Left ventricle myocardium inferior (tissue), 1 donor: Measurements from ENCODE around the gene COTL1. TPM values are rescaled to one million over a fixed set of nuclear protein-coding genes. Genes with fewer than 3 reads are reported as not detected.

ENCODE experiments used
- DNase-seq: peaks from one replicate; pipeline ENCODE4 v3.0.0-alpha.2; 2020
- H3K27ac ChIP-seq: fragments of 200-600 bp; replicated peaks from 2 replicates; pipeline ENCODE4 v1.8.0; 2021
- H3K27me3 ChIP-seq: fragments of 200-600 bp; 2 replicates; pipeline ENCODE4 v1.8.0; 2021; ENCODE audit warnings: low read depth
- H3K36me3 ChIP-seq: fragments of 200-600 bp; 2 replicates; pipeline ENCODE4 v1.8.0; 2021
- H3K4me1 ChIP-seq: fragments of 200-600 bp; 2 replicates; pipeline ENCODE4 v1.8.0; 2021
- H3K4me3 ChIP-seq: fragments of 200-600 bp; 2 replicates; pipeline ENCODE4 v1.8.0; 2021; ENCODE audit warnings: mild to moderate bottlenecking, moderate library complexity
- H3K9me3 ChIP-seq: fragments of 200-600 bp; replicated peaks from 2 replicates; pipeline ENCODE4 v1.8.0; 2021
- intact Hi-C: fragments of 100-400 bp; cut with micrococcal nuclease; formaldehyde crosslinking; loops from one replicate; pipeline ENCODE4 v1.11.0; 2022
- total RNA-seq: library from RNA; stranded (reverse); fragmentation: NEBNext Ultra II Directional; extraction: Animal tissue kit (Norgen Biotek cat#: 25700); gene quantifications from one replicate; pipeline ENCODE4 v1.2.1, GENCODE V29; 2021
- TF ChIP-seq, protein P1 (sequence below): fragments of 200-600 bp; IDR thresholded peaks from 2 replicates; pipeline ENCODE4 v1.8.0; 2021; ENCODE audit warnings: antibody characterized with exemption, mild to moderate bottlenecking, borderline replicate concordance
- donor health status: DM: no; HTN: yes; CAD: no; lungs with severe emphysema.

The COTL1 gene
- total RNA-seq, 1 donor from 2014 or later: 13.3 TPM

DNA sequence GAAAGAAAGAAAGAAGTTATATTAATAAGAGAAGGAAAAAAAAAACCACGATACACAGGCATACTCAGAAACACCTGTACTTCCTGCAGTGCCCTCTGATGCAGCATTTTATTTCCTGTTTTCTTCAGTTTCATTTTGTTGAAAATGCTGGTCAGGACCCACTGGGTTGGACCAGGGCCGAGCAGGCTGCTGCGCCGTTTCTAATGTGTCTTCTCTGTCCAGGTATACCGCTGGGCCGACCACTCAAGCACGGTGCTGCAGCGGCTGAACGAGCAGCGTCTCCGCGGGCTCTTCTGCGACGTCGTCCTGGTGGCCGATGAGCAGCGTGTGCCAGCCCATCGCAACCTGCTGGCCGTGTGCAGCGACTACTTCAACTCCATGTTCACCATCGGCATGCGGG is 38.8 kb upstream of the COTL1 start:
- TF ChIP-seq, protein P1, sequence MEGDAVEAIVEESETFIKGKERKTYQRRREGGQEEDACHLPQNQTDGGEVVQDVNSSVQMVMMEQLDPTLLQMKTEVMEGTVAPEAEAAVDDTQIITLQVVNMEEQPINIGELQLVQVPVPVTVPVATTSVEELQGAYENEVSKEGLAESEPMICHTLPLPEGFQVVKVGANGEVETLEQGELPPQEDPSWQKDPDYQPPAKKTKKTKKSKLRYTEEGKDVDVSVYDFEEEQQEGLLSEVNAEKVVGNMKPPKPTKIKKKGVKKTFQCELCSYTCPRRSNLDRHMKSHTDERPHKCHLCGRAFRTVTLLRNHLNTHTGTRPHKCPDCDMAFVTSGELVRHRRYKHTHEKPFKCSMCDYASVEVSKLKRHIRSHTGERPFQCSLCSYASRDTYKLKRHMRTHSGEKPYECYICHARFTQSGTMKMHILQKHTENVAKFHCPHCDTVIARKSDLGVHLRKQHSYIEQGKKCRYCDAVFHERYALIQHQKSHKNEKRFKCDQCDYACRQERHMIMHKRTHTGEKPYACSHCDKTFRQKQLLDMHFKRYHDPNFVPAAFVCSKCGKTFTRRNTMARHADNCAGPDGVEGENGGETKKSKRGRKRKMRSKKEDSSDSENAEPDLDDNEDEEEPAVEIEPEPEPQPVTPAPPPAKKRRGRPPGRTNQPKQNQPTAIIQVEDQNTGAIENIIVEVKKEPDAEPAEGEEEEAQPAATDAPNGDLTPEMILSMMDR: no peak
- Histone ChIP-seq H3K4me1 (peaks cover 19% of the 10 kb centered on the region), H3K27ac (no peak overlapping the region), H3K36me3 (peaks cover 97% of the 10 kb centered on the region), H3K9me3 (no peaks in the 10 kb centered on the region), H3K27me3 (no peaks in the 10 kb centered on the region), H3K4me3 (no peak overlapping the region)
- intact Hi-C loops: no loop called here
- no peak for DNase-seq

DNA sequence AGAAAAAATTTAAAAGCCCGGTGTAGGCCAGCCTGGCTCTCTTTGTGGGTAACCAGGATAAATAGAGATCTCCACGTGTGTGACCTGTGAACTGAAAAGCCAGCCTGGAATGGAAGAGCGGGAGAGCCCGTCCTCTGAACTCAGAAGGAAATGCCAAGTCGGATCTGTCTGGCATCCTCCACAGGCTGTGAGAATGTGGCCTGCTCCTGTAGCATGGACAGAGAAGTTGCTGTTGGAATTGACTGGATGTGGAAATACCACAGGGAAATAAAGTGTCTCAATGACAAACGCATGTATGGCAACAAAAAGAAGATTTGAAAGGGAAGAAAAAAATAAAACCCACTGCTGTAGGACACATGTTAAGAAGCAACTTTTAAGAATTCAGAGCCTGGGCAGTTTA is 37.1 kb upstream of the COTL1 start:
- H3K36me3 ChIP-seq: peaks cover 90% of the 10 kb centered on the region
- DNase-seq: no peak
- no peak overlapping the region for H3K27ac ChIP-seq
- H3K4me3 ChIP-seq: no peak overlapping the region
- no peaks in the 10 kb centered on the region for H3K27me3 ChIP-seq
- TF ChIP-seq, protein P1: no peak
- intact Hi-C loops: no loop called here
- no peaks in the 10 kb centered on the region for H3K9me3 ChIP-seq
- H3K4me1 ChIP-seq: peaks cover 35% of the 10 kb centered on the region

DNA sequence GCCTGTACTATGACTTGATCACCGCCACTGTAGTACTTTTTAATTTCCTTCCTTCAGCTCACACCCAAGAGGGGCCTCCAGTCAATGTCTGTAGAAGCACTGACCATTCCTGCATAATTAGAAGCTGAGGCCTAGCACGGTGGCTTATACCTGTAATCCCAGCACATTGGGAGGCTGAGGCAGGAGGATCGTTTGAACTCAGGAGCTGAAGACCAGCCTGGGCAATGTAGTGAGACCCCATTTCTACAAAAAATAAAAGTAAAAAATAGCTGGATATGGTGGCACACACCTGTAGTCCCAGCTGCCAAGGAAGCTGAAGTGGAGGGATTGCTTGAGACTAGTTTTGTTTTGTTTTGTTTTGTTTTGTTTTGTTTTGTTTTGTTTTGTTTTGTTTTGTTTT is 36.4 kb upstream of the COTL1 start:
- intact Hi-C loops: no loop called here
- TF ChIP-seq, protein P1: no peak
- Histone ChIP-seq H3K9me3 (no peaks in the 10 kb centered on the region), H3K4me3 (no peak overlapping the region), H3K27ac (no peak overlapping the region), H3K27me3 (no peaks in the 10 kb centered on the region), H3K36me3 (peaks cover 82% of the 10 kb centered on the region), H3K4me1 (peaks cover 43% of the 10 kb centered on the region)
- DNase-seq: no peak

DNA sequence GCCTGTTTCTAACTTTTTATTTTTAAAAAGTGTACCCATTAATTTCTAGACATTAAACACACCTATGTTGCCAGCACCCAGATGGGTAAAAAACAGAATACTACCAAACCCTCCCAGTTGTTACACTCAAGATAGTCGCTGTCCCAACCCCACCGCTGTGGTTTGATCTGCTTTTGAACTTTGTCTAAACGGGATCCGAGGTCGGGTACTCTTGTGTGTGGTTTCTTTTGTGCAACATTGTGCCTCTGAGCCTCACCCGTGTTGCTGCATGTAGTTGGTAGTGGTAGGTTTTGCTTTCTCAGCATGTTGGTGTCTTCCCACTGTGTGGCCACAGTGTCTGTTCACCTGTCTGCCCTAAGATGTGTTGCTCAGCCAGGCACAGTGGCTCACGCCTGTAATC is 34.7 kb upstream of the COTL1 start:
- H3K36me3 ChIP-seq: peaks cover 65% of the 10 kb centered on the region

DNA sequence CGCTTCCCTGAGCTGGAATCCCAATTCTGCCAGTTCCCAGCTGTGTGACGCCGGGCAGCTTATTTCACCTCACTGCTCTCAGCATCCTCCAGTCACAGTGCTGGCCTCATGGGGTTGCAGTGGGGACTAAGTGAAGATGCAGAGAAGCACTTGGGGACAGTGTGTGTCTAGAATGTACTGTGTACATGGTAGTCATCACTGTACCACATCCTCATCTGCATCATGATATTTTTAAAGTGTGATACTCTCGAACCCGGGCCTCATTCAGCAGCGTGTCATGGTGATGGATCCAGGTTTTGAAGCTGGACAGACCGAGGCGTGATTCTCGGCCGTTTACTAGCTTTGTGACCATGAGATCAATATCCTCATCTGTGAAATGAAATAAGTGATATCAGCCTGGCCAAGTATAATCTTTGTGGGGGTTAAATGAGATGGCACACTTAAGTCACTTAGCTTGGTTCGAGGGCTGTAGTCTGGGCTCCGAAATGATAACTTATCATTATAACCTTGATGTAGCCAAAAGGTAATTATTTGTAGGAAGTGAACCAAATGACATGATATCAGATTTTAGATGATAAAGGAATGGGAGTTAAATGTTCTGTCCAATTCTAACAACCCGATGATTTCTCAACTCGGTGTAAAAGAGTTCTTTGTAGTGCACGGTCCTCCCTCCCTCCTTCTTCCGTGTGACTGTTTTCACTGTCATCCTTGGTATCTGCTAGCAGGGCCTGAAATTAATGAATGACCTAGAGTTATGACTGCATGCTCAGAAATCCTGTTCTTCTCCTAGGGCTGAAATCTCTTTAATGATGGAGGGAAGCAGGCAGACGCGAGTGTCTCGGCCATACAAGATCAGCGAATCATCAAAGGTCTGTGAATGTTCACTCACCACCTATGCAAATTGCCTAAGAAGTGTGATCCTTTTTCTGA is 32.4 kb upstream of the COTL1 start:
- TF ChIP-seq, protein P1: no peak
- H3K36me3 ChIP-seq: peaks cover 45% of the 10 kb centered on the region
- H3K4me3 ChIP-seq: peak overlapping the region; percentile 88
- H3K27ac ChIP-seq: peak overlapping the region; percentile 96
- no peaks in the 10 kb centered on the region for H3K27me3 ChIP-seq
- intact Hi-C loops: no loop called here
- peaks cover 49% of the 10 kb centered on the region for H3K4me1 ChIP-seq
- DNase-seq: no peak
- no peaks in the 10 kb centered on the region for H3K9me3 ChIP-seq

More for the DNA sequence above, 34.7 kb upstream of the COTL1 start:
- no peaks in the 10 kb centered on the region for H3K27me3 ChIP-seq
- no peak for DNase-seq
- intact Hi-C loops: no loop called here
- H3K4me1 ChIP-seq: peaks cover 45% of the 10 kb centered on the region
- no peak overlapping the region for H3K27ac ChIP-seq
- H3K9me3 ChIP-seq: no peaks in the 10 kb centered on the region
- H3K4me3 ChIP-seq: no peak overlapping the region
- TF ChIP-seq, protein P1: no peak
